GM21619 (cell line): Measurements from ENCODE around the gene PSMG4.

ENCODE experiments used
- ATAC-seq: cut with Tn5 transposase; IDR thresholded peaks from one replicate; pipeline ENCODE4 v1.9.1; 2021; ENCODE audit not compliant: unreplicated experiment

PSMG4 gene, protein sequence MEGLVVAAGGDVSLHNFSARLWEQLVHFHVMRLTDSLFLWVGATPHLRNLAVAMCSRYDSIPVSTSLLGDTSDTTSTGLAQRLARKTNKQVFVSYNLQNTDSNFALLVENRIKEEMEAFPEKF

DNA sequence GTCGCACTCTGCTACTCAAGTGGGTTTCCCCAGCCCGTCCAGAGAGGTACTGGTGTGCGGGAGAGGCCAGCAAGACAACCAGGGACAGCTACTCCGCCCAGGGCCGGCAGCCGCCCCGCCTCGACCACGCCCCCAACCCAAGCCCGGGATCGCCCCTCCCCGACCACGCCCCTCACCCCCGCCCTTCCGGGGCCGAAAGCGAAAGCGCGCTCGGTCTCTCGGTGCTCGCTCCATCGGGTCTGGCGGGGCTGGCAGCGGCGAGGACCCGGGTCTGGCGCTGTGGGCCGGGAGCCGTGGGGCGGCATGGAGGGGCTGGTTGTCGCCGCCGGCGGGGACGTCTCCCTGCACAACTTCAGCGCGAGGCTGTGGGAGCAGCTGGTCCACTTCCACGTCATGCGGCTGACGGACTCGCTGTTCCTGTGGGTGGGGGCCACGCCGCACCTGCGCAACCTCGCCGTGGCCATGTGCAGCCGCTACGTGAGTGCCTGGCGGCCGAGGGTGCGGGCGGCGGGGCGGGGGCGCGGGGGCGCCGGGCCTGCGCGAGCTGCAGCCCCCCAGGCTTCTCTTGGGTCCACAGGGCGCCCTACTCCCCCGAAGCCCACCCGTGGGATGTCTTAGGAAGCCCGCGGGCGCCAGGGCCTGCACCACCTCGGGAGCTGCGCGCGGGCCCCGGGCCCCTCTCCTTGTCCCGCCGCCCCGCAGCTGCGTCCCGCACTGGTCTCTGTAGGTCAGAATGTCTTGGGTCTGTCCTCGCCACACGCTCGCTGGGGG is at the start of gene PSMG4:
Gene PSMG4 (plus strand): TSS at position 228 of the 771 bp plus-strand sequence. CDS start 76 bp downstream, at position 304.
- ATAC-seq, result peak; percentile 72

- peak; percentile 56 for ATAC-seq
These were observed 49.4 kb upstream of the PSMG4 start for GRCh38 chr6:3209114-3210023.

- ATAC-seq, result no peak
These were observed 48.6 kb upstream of the PSMG4 start for GRCh38 chr6:3210024-3210610.

- ATAC-seq, result no peak
These were observed 47.1 kb upstream of the PSMG4 start for GRCh38 chr6:3211681-3212080.

DNA sequence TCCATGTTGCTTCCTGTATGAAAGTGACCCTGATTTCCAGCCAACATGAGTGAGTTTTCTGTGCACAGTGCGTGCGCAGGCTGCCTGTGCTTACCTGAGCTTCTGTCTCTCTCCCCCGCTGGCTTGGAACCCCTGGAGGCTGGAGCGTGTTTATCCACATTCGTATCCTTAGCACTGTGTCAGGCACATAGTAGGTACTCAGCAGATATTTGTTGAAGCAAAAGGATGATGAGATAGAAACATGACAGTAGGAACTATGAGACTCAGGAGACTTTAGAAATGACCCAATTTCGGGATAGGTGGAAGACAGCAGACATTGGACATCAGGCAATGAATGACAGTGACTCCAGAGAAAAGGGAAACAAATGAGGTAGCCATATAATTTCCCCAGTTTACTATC is 46.5 kb upstream of the PSMG4 start:
- ATAC-seq, result no peak

DNA sequence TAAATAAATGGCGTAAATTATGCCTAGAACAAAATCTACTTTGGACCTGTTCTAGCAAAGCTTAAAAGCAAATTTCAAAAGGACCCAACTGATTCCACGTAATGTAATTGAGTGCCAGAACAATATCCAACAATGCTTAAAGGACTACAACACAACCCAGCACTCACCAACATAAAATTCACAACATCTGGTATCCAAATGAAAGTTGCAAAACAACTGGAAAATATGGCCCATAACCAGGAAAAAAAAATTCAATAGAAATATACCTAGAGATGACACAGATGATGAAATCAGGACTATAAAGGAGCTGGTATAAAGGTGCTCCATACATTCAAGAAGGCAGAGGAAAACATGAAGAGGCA is 45.4 kb upstream of the PSMG4 start:
- ATAC-seq, result no peak

GRCh38 chr6:3214898-3215297 is 43.8 kb upstream of the PSMG4 start:
- no peak for ATAC-seq

DNA sequence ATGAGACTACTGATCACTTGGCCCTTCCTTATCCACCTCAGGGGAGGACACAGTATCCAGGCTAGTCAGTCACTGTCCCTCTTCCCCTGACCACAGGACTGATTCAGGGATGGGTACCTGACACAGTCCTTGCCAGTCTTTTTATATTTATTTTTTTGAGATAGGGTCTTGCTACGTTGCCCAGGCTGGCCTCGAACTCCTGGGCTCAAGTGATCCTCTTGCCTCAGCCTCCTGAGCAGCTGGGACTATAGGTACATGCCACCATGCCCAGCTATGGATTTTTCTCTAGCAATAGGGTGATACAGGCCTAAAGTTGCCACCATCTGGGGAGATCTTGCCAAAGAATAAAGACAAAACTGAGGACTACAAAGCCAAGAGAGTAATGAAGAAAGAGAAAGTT is 41.5 kb upstream of the PSMG4 start:
- no peak for ATAC-seq

GRCh38 chr6:3218266-3218665 is 40.5 kb upstream of the PSMG4 start:
- ATAC-seq, result no peak

- no peak for ATAC-seq
These were observed 38.4 kb upstream of the PSMG4 start for GRCh38 chr6:3220366-3220765.

GRCh38 chr6:3221578-3221977 is 37.2 kb upstream of the PSMG4 start:
- ATAC-seq, result no peak

GRCh38 chr6:3222506-3223038 is 36.2 kb upstream of the PSMG4 start:
- ATAC-seq, result no peak

- no peak for ATAC-seq
These were observed 32.7 kb upstream of the PSMG4 start for GRCh38 chr6:3226042-3226441.

DNA sequence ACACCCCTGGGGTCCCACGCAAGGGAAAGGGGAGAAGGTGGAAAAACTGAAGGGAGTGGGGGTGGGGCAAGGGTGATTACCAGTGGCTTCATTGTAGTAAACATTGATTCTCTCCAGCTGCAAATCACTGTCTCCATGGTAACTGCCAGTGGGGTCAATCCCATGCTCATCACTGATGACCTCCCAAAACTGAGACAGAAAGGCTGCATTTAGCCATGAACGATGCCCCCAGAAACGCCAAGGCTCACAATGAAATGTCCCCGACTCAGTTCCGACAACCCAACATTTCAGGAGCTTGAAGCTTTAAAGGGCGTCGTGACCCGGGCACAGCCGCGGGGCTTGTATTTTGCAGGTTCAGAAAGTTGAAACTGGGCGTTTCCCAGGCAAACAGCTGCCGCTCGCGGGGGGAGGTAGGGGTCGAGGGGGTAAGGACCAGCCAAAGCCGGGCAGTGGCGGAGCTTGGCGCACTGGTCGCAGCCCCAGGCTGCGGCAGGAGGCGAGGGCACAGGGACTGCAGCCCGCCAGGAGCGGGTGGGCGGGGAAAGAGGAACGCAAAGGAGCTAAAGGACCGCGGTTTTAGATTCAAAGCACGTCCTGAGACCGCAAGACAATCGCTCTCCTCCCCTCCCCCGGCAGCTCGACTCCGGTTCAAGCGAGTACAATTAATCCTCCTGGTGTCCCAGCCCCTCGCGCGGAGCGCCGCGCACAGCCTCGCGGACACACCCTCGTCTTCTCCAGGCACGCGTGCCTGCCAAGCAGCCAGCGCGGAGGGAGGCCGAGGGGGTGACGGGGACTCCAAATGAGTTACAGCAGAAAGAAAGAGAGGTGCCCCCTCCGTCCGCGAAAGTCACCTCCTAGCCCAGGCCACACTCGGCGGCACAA is 32.0 kb upstream of the PSMG4 start:
- ATAC-seq, result no peak

GRCh38 chr6:3227363-3228045 is 31.2 kb upstream of the PSMG4 start, which contains the start of gene TUBB2B:
Gene TUBB2B, minus strand, starts transcription at chr6:3227653. Its CDS starts 110 bp downstream, at chr6:3227543.
- ATAC-seq, result no peak

DNA sequence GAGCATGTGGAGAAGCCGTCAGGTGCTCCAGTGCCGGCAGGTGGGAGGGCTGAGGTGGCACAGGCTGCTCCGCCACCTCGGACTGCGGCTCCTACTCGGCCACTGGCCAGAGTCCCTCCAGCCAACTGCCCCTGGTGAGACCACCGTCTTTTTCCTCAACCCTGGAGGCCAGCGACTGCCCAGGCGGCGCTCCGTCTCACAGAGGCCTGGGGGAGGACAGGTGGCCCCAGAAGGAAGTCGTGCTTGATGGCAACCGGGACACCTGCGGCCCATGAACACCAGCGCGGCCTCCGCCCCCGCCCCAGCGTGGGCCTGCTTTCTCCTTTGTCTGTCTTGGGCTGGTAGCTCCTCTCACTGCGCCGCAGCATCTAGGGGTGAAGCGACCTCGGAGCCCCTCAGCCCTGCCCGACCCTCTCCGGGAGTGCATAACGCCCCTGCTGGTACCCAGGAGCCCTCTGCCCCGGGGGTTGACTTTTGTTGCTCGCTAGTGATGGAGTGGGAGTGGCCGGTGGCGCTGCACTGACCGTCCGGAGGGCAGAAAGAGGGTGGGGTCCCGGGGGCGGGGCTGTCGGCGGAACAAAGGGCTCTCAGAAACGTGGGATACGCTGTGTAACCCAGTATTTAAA is 30.6 kb upstream of the PSMG4 start:
- ATAC-seq, result no peak

DNA sequence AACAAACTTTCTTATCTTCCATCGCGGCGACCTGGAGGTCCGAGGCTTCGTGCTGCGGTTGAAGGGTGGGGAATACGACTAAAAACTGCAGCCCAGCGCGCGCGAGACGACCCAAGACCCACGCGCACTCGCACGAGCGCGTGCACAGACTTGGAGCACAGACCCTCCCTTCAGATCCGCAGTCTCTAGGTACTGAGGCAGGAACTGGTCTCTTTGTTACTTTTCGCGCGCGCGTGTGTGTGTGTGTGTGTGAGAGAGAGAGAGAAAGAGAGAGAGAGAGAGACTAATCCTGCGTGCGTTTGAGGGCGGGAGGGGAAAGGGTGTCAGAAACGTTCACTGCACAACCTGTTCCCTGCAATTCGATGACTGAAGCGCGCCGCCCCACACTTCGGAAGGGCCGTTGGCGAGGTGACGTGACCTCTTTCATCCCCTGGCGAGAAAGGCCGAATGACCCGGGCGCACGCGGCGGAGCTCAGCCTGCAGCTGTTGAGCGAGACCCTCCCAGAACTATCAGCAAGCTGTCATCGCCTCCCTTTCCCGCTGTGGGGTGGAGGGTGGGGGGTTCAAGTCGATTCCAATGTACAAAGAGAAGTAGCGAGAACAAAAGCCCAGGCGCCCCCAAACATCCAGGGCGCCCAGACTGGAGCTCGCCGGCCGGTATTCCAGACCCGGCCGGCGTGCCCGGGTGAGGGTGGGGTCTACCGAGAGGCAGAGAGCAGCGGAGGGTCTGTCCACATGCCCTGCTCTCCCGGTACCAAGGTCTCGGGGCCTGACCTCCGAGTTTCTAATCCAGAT is 29.8 kb upstream of the PSMG4 start:
- no peak for ATAC-seq

GRCh38 chr6:3229566-3230178 is 29.1 kb upstream of the PSMG4 start:
- ATAC-seq, result no peak
